Ramos (cell line): ENCODE results near the gene CYP1A2.

ENCODE experiments used
- in situ Hi-C: fragments of 300-500 bp; cut with MboI; formaldehyde crosslinking; loops from one replicate; pipeline ENCODE4 v1.14.3; 2022; ENCODE audit warnings: low sequenced_read_pairs; ENCODE audit not compliant: unreplicated experiment

CYP1A2 gene

DNA sequence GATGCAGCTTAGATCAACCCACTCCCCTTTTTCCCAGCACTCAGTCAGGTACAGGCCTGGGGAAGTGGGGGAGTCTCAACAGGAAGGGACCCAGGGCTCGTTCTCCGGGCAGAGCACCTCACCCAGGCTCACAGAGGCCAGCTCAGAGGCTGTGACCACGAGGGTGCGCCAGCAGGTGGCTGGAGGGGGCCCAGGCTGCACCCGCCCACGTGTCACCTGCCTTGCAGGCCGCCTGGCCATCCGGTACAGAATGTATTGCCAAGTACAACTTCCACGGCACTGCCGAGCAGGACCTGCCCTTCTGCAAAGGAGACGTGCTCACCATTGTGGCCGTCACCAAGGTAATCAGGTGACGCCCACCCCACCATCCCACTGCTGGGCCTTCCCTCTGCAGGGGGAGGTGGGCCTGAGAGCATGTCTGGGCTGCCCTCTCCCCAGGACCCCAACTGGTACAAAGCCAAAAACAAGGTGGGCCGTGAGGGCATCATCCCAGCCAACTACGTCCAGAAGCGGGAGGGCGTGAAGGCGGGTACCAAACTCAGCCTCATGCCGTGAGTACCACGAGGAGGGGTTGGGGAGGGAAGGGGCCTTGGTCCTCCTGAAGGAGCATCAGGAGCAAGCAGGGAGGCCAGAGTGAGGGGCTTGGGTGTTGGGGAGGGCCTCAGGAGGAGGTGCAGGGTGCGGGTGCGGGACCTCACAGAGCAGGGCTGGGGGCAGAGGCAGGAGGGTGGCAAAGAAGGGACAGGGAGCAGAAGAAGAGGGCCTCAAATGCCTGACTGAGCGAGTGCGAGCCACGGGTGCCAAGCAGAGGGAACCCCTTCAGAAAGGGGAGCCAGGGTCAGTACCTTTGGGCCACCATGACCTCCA lies 50.0 kb downstream of the CYP1A2 start:
- in situ Hi-C loops = loop anchor here (25.0 kb wide), 1 partner anchor 539 kb away; the partner anchor contains the start of genes COMMD4 and NEIL1

DNA sequence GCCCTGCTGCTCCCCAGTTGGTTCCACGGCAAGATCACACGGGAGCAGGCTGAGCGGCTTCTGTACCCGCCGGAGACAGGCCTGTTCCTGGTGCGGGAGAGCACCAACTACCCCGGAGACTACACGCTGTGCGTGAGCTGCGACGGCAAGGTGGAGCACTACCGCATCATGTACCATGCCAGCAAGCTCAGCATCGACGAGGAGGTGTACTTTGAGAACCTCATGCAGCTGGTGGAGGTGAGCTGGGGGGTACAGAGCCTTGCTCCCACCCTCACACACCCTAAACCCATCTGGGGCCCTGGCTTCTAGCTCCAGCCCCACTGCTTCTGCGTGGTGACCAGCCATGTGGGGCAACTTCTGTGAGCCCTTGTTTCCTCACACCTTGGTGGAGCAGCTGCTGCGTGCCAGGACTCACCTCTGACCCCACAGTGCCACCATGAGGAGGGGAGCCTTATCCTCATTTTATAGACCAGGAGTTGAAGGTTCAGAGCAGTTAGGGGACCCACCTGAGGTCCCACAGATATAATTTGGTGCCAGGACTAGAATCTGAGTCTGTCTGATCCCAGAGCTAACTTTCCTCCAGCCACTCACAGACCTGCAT lies 50.7 kb downstream of the CYP1A2 start:
- in situ Hi-C loops = loop anchor here (25.0 kb wide), 1 partner anchor 538 kb away; the partner anchor contains the start of genes COMMD4 and NEIL1

DNA sequence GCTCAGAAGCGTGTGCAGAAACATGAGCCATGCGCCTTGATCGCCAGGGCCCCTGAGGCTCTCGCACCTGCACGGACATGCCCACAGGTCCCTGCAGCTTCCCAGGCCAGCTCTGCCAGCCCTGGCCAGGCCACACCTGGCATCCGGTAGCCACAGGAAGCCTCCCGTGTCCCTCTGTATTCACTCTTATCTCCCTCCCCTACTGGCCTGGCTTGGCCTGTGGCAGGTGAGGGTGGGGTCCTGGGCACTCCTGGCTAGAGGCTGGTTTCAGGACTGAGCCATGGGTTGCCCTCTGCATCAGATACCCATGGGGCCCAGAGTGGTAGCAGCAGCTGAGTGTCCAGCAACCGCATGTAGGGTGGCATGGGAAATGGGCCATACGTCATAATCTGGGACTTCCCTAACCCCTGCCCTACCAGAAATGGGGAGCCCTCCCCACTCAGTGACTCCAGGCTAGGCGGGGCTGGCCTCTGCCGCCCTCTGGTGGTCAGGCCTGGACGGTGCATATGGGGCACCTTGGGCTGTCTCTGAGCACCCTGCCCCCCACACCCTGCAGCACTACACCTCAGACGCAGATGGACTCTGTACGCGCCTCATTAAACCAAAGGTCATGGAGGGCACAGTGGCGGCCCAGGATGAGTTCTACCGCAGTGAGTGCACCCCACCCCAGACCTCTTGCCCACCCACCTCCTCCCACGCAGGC lies 51.4 kb downstream of the CYP1A2 start:
- in situ Hi-C loops = loop anchor here (25.0 kb wide), 1 partner anchor 537 kb away; the partner anchor contains the start of genes COMMD4 and NEIL1

DNA sequence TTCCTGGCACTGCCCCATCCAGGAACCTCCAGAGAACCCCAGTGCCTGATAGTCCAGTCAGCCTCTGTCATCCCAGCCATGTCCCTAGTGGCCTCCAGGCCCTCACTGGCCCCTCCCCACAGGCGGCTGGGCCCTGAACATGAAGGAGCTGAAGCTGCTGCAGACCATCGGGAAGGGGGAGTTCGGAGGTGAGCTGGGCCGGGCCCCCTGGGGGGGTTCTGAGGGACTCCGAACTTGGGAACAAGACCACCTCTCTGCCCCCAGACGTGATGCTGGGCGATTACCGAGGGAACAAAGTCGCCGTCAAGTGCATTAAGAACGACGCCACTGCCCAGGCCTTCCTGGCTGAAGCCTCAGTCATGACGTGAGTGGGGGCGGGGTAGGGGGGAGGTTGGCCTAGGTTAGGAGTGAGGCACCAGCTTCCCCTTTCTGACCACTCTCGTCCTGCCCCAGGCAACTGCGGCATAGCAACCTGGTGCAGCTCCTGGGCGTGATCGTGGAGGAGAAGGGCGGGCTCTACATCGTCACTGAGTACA lies 52.0 kb downstream of the CYP1A2 start:
- in situ Hi-C loops = no loop called here

DNA sequence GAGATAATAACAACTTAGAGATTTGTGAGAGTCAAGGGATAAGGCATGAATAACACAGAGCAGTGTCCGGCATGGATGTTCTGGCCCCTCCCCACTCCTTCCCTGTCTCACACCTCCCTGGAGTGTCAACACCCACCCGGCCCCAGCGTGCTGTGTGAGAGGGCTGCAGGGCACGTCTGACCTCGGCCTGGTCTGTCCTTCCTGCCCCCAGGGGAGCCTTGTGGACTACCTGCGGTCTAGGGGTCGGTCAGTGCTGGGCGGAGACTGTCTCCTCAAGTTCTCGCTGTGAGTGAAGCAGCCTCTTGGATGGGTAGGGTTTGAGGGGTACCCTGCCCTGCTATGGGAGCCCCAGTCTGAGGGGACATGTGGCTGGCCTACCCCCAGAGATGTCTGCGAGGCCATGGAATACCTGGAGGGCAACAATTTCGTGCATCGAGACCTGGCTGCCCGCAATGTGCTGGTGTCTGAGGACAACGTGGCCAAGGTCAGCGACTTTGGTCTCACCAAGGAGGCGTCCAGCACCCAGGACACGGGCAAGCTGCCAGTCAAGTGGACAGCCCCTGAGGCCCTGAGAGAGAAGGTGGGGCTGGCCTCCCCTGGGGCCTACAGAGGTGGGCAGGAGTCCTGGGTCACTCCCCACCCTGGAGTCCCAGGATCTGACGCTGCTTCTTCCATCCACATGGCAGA lies 52.8 kb downstream of the CYP1A2 start:
- in situ Hi-C loops = no loop called here

DNA sequence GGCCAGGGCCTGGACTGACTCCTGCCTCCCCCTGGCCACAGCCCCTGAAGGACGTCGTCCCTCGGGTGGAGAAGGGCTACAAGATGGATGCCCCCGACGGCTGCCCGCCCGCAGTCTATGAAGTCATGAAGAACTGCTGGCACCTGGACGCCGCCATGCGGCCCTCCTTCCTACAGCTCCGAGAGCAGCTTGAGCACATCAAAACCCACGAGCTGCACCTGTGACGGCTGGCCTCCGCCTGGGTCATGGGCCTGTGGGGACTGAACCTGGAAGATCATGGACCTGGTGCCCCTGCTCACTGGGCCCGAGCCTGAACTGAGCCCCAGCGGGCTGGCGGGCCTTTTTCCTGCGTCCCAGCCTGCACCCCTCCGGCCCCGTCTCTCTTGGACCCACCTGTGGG lies 53.6 kb downstream of the CYP1A2 start:
- in situ Hi-C loops = no loop called here

DNA sequence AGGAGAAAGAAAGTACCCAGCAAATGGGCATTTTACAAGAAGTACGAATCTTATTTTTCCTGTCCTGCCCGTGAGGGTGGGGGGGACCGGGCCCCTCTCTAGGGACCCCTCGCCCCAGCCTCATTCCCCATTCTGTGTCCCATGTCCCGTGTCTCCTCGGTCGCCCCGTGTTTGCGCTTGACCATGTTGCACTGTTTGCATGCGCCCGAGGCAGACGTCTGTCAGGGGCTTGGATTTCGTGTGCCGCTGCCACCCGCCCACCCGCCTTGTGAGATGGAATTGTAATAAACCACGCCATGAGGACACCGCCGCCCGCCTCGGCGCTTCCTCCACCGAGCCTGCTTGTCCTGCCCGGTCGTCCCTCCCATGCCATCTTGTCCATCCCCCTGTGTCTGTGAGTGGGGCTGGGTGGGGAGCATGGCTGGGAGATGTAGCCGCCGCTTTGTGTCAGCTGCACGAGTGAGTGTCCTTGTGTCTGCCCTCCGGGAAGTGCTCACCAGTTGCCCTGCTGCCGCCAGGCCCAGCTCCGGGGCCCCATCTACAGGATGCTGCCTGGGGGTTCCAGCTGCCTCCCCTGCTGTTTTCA lies 54.3 kb downstream of the CYP1A2 start:
- in situ Hi-C loops = no loop called here

DNA sequence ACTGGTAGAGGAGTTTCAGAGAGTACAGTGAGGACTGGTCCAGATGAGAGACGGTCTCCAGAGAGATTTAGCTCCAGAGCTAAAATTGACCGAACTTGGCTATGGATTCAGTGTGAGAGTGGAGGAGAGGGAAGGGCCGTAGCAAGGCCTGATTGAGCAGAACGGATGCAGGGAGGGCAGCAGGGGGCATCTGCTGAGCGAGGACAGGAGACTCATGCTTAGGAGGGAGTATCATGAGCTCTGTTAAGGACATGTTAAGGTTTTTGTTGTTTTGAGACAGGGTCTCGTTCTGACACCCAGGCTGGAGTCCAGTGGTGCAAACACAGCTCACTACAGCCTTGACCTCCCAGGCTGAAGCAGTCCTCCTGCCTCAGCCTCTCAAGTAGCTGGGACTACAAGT lies 56.3 kb downstream of the CYP1A2 start:
- in situ Hi-C loops = no loop called here
